Measurements from ENCODE around the gene NAT14. TPM values are rescaled to one million over a fixed set of nuclear protein-coding genes. Genes with fewer than 3 reads are reported as not detected.

NAT14 gene
- total RNA-seq, 2 experiments from 2014 or later, result 10.5 to 14.7 TPM

DNA sequence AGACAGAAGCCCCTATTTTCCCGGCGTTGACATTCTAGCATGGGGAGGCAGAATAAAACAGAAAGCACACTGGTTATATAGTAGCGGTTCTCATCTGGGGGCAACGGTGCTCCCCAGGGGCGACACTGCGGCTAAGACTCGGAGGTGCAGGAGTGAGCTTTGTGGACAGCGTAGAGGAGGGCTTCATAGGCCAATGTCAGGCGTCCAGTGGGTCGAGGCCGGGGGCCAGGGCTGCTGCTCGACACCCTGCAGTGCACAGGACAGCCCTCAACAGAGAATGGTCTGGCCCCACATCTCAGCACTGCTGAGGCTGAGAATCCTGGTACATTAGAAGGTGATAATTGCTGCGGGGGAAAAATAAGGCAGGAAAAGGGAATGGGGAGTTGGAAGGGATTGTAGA is 7.1 kb upstream of the NAT14 start:
- ATAC-seq (ENCODE audit: poor library complexity), result no peak

GRCh38 chr19:55478364-55478763 is 6.6 kb upstream of the NAT14 start:
- Histone ChIP-seq H3K36me3 (ENCODE audit: insufficient read depth, low read length) (peaks cover 3% of the 10 kb centered on the region), H3K9me3 (ENCODE audit: control insufficient read depth in 1 of 2, insufficient read depth in 1 of 2, low read length in 2 of 2) (no peaks in the 10 kb centered on the region), H3K4me3 (ENCODE audit: low read length) (no peak overlapping the region), H3K27me3 (ENCODE audit: control insufficient read depth in 1 of 2, insufficient read depth in 2 of 2, low read length in 2 of 2) (no peaks in the 10 kb centered on the region), H3K27ac (ENCODE audit: low read depth in 1 of 2, low read length in 2 of 2) (no peak overlapping the region), H3K4me1 (ENCODE audit: insufficient read depth, low read length) (peaks cover 29% of the 10 kb centered on the region)
- ATAC-seq (ENCODE audit: poor library complexity) (no peak), DNase-seq (no peak)
- intact Hi-C loops (cut with DNase I, micrococcal nuclease), result loop anchor here in 1 of 2 experiments (5.0 to 10.0 kb wide), 2 partner anchors 836 to 1016 kb away; partner anchors contain the start of genes LENG9 and ZSCAN5A
- H3K4me3 Mint-ChIP-seq, result peak overlapping the region; percentile 26
- H3K4me1 Mint-ChIP-seq (ENCODE audit: low read depth), result peaks cover 38% of the 10 kb centered on the region
- no peaks in the 10 kb centered on the region for H3K9me3 Mint-ChIP-seq
- H3K27me3 Mint-ChIP-seq, result no peaks in the 10 kb centered on the region
- TF ChIP-seq, protein P1, sequence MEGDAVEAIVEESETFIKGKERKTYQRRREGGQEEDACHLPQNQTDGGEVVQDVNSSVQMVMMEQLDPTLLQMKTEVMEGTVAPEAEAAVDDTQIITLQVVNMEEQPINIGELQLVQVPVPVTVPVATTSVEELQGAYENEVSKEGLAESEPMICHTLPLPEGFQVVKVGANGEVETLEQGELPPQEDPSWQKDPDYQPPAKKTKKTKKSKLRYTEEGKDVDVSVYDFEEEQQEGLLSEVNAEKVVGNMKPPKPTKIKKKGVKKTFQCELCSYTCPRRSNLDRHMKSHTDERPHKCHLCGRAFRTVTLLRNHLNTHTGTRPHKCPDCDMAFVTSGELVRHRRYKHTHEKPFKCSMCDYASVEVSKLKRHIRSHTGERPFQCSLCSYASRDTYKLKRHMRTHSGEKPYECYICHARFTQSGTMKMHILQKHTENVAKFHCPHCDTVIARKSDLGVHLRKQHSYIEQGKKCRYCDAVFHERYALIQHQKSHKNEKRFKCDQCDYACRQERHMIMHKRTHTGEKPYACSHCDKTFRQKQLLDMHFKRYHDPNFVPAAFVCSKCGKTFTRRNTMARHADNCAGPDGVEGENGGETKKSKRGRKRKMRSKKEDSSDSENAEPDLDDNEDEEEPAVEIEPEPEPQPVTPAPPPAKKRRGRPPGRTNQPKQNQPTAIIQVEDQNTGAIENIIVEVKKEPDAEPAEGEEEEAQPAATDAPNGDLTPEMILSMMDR (IDR thresholded peaks at IDR 0.05), result no peak
- CTCF ChIA-PET, result interaction anchor here (1.5 kb wide), 1 partner anchor 25 kb away, joined by 6 read pairs; no protein-coding TSS in a partner anchor
- peaks cover 12% of the 10 kb centered on the region for H3K36me3 Mint-ChIP-seq (ENCODE audit: low read depth)
- peak overlapping the region; percentile 63 for H3K27ac Mint-ChIP-seq
- POLR2A ChIA-PET, result no interaction called here

More for the DNA sequence above, 7.1 kb upstream of the NAT14 start:
- Histone ChIP-seq H3K27ac (ENCODE audit: low read depth in 1 of 2, low read length in 2 of 2) (no peak overlapping the region), H3K4me1 (ENCODE audit: insufficient read depth, low read length) (peaks cover 26% of the 10 kb centered on the region), H3K36me3 (ENCODE audit: insufficient read depth, low read length) (peaks cover 3% of the 10 kb centered on the region), H3K9me3 (ENCODE audit: control insufficient read depth in 1 of 2, insufficient read depth in 1 of 2, low read length in 2 of 2) (no peaks in the 10 kb centered on the region), H3K4me3 (ENCODE audit: low read length) (no peak overlapping the region), H3K27me3 (ENCODE audit: control insufficient read depth in 1 of 2, insufficient read depth in 2 of 2, low read length in 2 of 2) (no peaks in the 10 kb centered on the region)
- TF ChIP-seq, protein P1 (IDR thresholded peaks at IDR 0.05), result no peak
- ChIA-PET CTCF (interaction anchor here (1.5 kb wide), 1 partner anchor 26 kb away, joined by 6 read pairs; no protein-coding TSS in a partner anchor), POLR2A (interaction anchor here (2.3 kb wide), 1 partner anchor 121 kb away, joined by 22 read pairs; the partner anchor contains the start of genes FIZ1 and ZNF524)
- H3K9me3 Mint-ChIP-seq, result no peaks in the 10 kb centered on the region
- peaks cover 12% of the 10 kb centered on the region for H3K36me3 Mint-ChIP-seq (ENCODE audit: low read depth)
- intact Hi-C loops (cut with DNase I, micrococcal nuclease), result loop anchor here (2.0 to 10.0 kb wide), 3 partner anchors 69 to 1016 kb away; partner anchors contain the start of genes LENG9 (in 1 of the 2) and ZSCAN5A (in 1 of the 2)
- peaks cover 38% of the 10 kb centered on the region for H3K4me1 Mint-ChIP-seq (ENCODE audit: low read depth)
- no peak for DNase-seq
- peak overlapping the region; percentile 63 for H3K27ac Mint-ChIP-seq
- peak overlapping the region; percentile 26 for H3K4me3 Mint-ChIP-seq
- no peaks in the 10 kb centered on the region for H3K27me3 Mint-ChIP-seq

- Mint-ChIP-seq H3K9me3 (no peaks in the 10 kb centered on the region), H3K4me1 (ENCODE audit: low read depth) (peaks cover 38% of the 10 kb centered on the region), H3K27me3 (no peaks in the 10 kb centered on the region), H3K36me3 (ENCODE audit: low read depth) (peaks cover 12% of the 10 kb centered on the region), H3K27ac (peak overlapping the region; percentile 13), H3K4me3 (peak overlapping the region; percentile 82)
- H3K27ac ChIP-seq (ENCODE audit: low read depth in 1 of 2, low read length in 2 of 2), result no peak overlapping the region
- peaks cover 8% of the 10 kb centered on the region for H3K36me3 ChIP-seq (ENCODE audit: insufficient read depth, low read length)
- TF ChIP-seq, protein P1 (IDR thresholded peaks at IDR 0.05), result no peak
- ChIA-PET CTCF (interaction anchor here (1.5 kb wide), 1 partner anchor 25 kb away, joined by 6 read pairs; no protein-coding TSS in a partner anchor), POLR2A (no interaction called here)
- H3K9me3 ChIP-seq (ENCODE audit: control insufficient read depth in 1 of 2, insufficient read depth in 1 of 2, low read length in 2 of 2), result no peaks in the 10 kb centered on the region
- DNase-seq, result no peak
- ATAC-seq (ENCODE audit: poor library complexity), result no peak
- no peak overlapping the region for H3K4me3 ChIP-seq (ENCODE audit: low read length)
- peaks cover 36% of the 10 kb centered on the region for H3K4me1 ChIP-seq (ENCODE audit: insufficient read depth, low read length)
- no peaks in the 10 kb centered on the region for H3K27me3 ChIP-seq (ENCODE audit: control insufficient read depth in 1 of 2, insufficient read depth in 2 of 2, low read length in 2 of 2)
- intact Hi-C loops (cut with DNase I, micrococcal nuclease), result loop anchor here in 1 of 2 experiments (5.0 to 10.0 kb wide), 2 partner anchors 836 to 1017 kb away; partner anchors contain the start of genes LENG9 and ZSCAN5A
Measured at GRCh38 chr19:55479045-55479444, 5.9 kb upstream of the NAT14 start.
